Measurements from ENCODE around the gene ZNF335.

- TF ChIP-seq CTCF (IDR thresholded peaks at IDR 0.05; ENCODE audit: poor library complexity) (no peak), EZH2phosphoT487 (IDR thresholded peaks at IDR 0.05; ENCODE audit: low read depth, severe bottlenecking, unreplicated experiment) (no peak), EZH2 (IDR thresholded peaks at IDR 0.05; ENCODE audit: borderline replicate concordance) (no peak)
Observed at GRCh38 chr20:45921337-45922189, 50.4 kb downstream of the ZNF335 start.
